ENCODE measurements around the gene HENMT1. TPM values are rescaled to one million over a fixed set of nuclear protein-coding genes. Genes with fewer than 3 reads are reported as not detected.

Gene HENMT1
- total RNA-seq = 1 to 10 TPM in 1 of 6 experiments, under 1 TPM in 5; 0.18 to 1.2 (median 0.70) TPM
- long read RNA-seq, partial matches to known transcripts = 0 of 1 reads
- long read RNA-seq, other reads (novel, unspliced or antisense) = 0 of 1 reads

GRCh38 chr1:108661030-108661609, at the start of gene HENMT1:
Gene HENMT1 (minus strand): TSS chr1:108661093. CDS start chr1:108659884, 1,209 bp downstream.
- no peaks in the 10 kb centered on the region for H3K36me3 ChIP-seq
- no peaks in the 10 kb centered on the region for H3K9me3 ChIP-seq
- intact Hi-C loops (cut with DNase I) = no loop called here
- peak; percentile 25 for TF ChIP-seq POLR2A (IDR thresholded peaks at IDR 0.05)
- no peak for TF ChIP-seq CTCF (IDR thresholded peaks at IDR 0.05)
- DNase-seq (peak; percentile 53 to 73 (median 58)), ATAC-seq (peak; percentile 80 to 87 (median 82))
- H3K27ac ChIP-seq = peak within 1 kb of the TSS; percentile 78 to 93 (median 92)
- H3K4me1 ChIP-seq = no peaks in the 10 kb centered on the region
- 3% methylated on average over 30 of the region's 81 CpGs for WGBS (ENCODE audit: insufficient coverage, low coverage, low lambda C conversion rate, missing lambda C conversion rate)
- H3K27me3 ChIP-seq = no peaks in the 10 kb centered on the region
- H3K4me3 ChIP-seq = peak within 1 kb of the TSS; percentile 41 to 62 (median 45)

DNA sequence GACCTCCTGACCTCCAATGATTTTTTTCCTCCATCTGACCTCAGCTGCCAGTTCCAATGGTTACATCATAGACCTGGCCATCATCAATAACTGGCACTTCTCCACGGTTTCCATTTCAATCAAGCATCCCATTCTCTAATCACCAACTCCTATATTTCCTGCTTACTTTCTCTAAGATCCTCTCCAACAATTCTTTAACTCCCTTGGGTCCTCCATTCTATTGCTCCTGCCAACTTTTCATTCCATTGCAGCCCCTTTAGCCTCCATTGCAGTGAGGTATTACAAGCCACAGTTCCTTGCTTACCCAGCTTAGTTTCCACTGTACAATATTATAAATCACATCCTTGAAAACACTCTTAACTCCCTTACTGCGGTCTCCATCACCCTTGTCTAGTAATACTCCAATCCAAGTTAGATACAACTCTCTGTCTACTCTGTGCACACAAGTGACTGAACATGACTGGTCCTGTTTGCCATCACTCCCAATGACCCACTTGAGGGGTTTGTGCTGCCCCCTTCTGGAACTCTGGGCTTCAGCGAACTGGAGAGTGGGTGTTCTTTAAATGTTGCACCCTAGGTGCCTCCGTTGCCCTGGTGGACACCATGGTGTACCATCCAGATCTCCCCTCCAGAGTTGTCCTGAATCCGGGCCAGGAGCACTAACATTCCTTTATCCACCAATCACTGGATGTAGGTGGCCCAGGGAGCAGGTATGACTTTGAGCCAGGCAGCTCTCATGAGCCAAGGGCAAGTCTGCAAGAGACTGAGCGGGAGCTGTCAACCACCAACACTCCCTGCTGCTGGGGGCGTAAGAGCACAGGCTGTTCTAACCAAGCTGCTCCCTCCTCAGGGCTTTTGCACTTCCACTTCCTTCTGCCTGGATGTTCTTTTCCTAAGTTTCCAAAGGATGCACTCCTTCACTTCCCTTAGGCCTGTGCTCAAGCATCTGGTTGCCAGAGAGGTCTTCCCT, 48.1 kb upstream of the HENMT1 start:
- WGBS (ENCODE audit: insufficient coverage, low coverage, low lambda C conversion rate, missing lambda C conversion rate) = 49% methylated on average over 2 of the region's 7 CpGs
- no peak overlapping the region for H3K27ac ChIP-seq
- intact Hi-C loops (cut with DNase I) = no loop called here
- no peaks in the 10 kb centered on the region for H3K9me3 ChIP-seq
- no peak overlapping the region for H3K4me3 ChIP-seq
- ATAC-seq (peak in 3 of 4 donors; percentile 36 to 45 (median 43)), DNase-seq (no peak)
- no peaks in the 10 kb centered on the region for H3K27me3 ChIP-seq
- H3K36me3 ChIP-seq = no peaks in the 10 kb centered on the region
- no peaks in the 10 kb centered on the region for H3K4me1 ChIP-seq
- TF ChIP-seq CTCF (IDR thresholded peaks at IDR 0.05) (peak in 1 of 4 donors; percentile 9), POLR2A (IDR thresholded peaks at IDR 0.05) (no peak)

- TF ChIP-seq CTCF (IDR thresholded peaks at IDR 0.05) = no peak
- TF ChIP-seq POLR2A (IDR thresholded peaks at IDR 0.05) = no peak
- Histone ChIP-seq H3K36me3 (no peaks in the 10 kb centered on the region), H3K4me1 (no peaks in the 10 kb centered on the region), H3K4me3 (no peak overlapping the region), H3K9me3 (no peaks in the 10 kb centered on the region), H3K27me3 (no peaks in the 10 kb centered on the region), H3K27ac (no peak overlapping the region)
- ATAC-seq = no peak
- DNase-seq = no peak
- intact Hi-C loops (cut with DNase I) = no loop called here
- WGBS (ENCODE audit: insufficient coverage, low coverage, low lambda C conversion rate, missing lambda C conversion rate) = 91% methylated on average over 3 of the region's 3 CpGs
Measured at GRCh38 chr1:108706643-108707042, 45.8 kb upstream of the HENMT1 start.

GRCh38 chr1:108704496-108704895, 43.6 kb upstream of the HENMT1 start:
- H3K9me3 ChIP-seq = no peaks in the 10 kb centered on the region
- H3K4me3 ChIP-seq = no peak overlapping the region
- DNase-seq (no peak), ATAC-seq (peak in 1 of 4 donors; percentile 16)
- peaks cover 0 to 13% (median 5%) of the 10 kb centered on the region in 4 donors for H3K36me3 ChIP-seq
- no peaks in the 10 kb centered on the region for H3K4me1 ChIP-seq
- WGBS (ENCODE audit: insufficient coverage, low coverage, low lambda C conversion rate, missing lambda C conversion rate) = 66% methylated on average over 2 of the region's 2 CpGs
- H3K27ac ChIP-seq = no peak overlapping the region
- intact Hi-C loops (cut with DNase I) = no loop called here
- TF ChIP-seq POLR2A (IDR thresholded peaks at IDR 0.05) = no peak
- TF ChIP-seq CTCF (IDR thresholded peaks at IDR 0.05) = no peak
- H3K27me3 ChIP-seq = no peaks in the 10 kb centered on the region
